Memory B cell (primary cell): Measurements from ENCODE around the gene FABP6.
"Not testable (repeated sequence)": the region's sequence is repeated elsewhere in the genome, so short reads cannot be mapped to it uniquely, and the experiment has no call there.

Source experiments
- ATAC-seq: fragments of 150-1000 bp; cut with Tn5 transposase; 2 replicates; pipeline ENCODE4 v1.10.0; 2021; ENCODE audit warnings: low read depth, mild to moderate bottlenecking, moderate library complexity
- DNase-seq, 2 donors: peaks; one replicate each; pipeline ENCODE4 v3.0.0; 2022; ENCODE audit warnings: low spot score in 2 of 2
- H3K27ac Mint-ChIP-seq: one replicate; pipeline ENCODE4 v1.8.0; 2022; ENCODE audit warnings: mild to moderate bottlenecking, moderate library complexity, mixed read lengths
- H3K27me3 Mint-ChIP-seq: one replicate; pipeline ENCODE4 v1.8.0; 2022; ENCODE audit warnings: mixed read lengths
- H3K36me3 Mint-ChIP-seq: one replicate; pipeline ENCODE4 v1.8.0; 2022; ENCODE audit warnings: mild to moderate bottlenecking, mixed read lengths
- H3K4me1 Mint-ChIP-seq: one replicate; pipeline ENCODE4 v1.8.0; 2022; ENCODE audit warnings: mixed read lengths
- H3K4me3 Mint-ChIP-seq: one replicate; pipeline ENCODE4 v1.8.0; 2022; ENCODE audit warnings: mild to moderate bottlenecking, moderate library complexity, mixed read lengths
- H3K9me3 Mint-ChIP-seq: one replicate; pipeline ENCODE4 v1.8.0; 2022; ENCODE audit warnings: mixed read lengths

FABP6 gene

GRCh38 chr5:160229190-160229742, at the start of gene FABP6:
Gene FABP6, plus strand, starts transcription at chr5:160229506. Its CDS starts 52 bp downstream, at chr5:160229558.
- H3K36me3 Mint-ChIP-seq: no peaks in the 10 kb centered on the region
- no peaks in the 10 kb centered on the region for H3K4me1 Mint-ChIP-seq
- no peak for ATAC-seq
- H3K27me3 Mint-ChIP-seq: no peaks in the 10 kb centered on the region
- H3K27ac Mint-ChIP-seq: no peak within 1 kb of the TSS
- DNase-seq: no peak
- H3K4me3 Mint-ChIP-seq: no peak within 1 kb of the TSS
- no peaks in the 10 kb centered on the region for H3K9me3 Mint-ChIP-seq

GRCh38 chr5:160180931-160181330, 48.4 kb upstream of the FABP6 start:
- no peak overlapping the region for H3K4me3 Mint-ChIP-seq
- H3K4me1 Mint-ChIP-seq: peaks cover 6% of the 10 kb centered on the region
- DNase-seq: no peak
- no peak overlapping the region for H3K27ac Mint-ChIP-seq
- no peaks in the 10 kb centered on the region for H3K9me3 Mint-ChIP-seq
- H3K36me3 Mint-ChIP-seq: peaks cover 1% of the 10 kb centered on the region
- peaks cover 11% of the 10 kb centered on the region for H3K27me3 Mint-ChIP-seq
- no peak for ATAC-seq

- peaks cover 17% of the 10 kb centered on the region for H3K27me3 Mint-ChIP-seq
- DNase-seq (no peak), ATAC-seq (no peak)
- H3K9me3 Mint-ChIP-seq: peaks cover 6% of the 10 kb centered on the region
- H3K4me1 Mint-ChIP-seq: peaks cover 11% of the 10 kb centered on the region
- no peak overlapping the region for H3K27ac Mint-ChIP-seq
- no peak overlapping the region for H3K4me3 Mint-ChIP-seq
- peaks cover 8% of the 10 kb centered on the region for H3K36me3 Mint-ChIP-seq
These were observed 47.2 kb upstream of the FABP6 start for GRCh38 chr5:160181965-160182622.

- ATAC-seq (no peak), DNase-seq (no peak)
- H3K4me3 Mint-ChIP-seq: no peak overlapping the region
These were observed 46.2 kb upstream of the FABP6 start for GRCh38 chr5:160183075-160183474.

GRCh38 chr5:160185626-160186360, 43.5 kb upstream of the FABP6 start:
- peak overlapping the region; percentile 11 for H3K4me3 Mint-ChIP-seq
- peaks cover 22% of the 10 kb centered on the region for H3K27me3 Mint-ChIP-seq

More at GRCh38 chr5:160183075-160183474, 46.2 kb upstream of the FABP6 start:
- Mint-ChIP-seq H3K4me1 (peaks cover 11% of the 10 kb centered on the region), H3K9me3 (peaks cover 7% of the 10 kb centered on the region), H3K27ac (no peak overlapping the region), H3K36me3 (peaks cover 8% of the 10 kb centered on the region), H3K27me3 (peaks cover 17% of the 10 kb centered on the region)

GRCh38 chr5:160186480-160186879, 42.8 kb upstream of the FABP6 start:
- peaks cover 7% of the 10 kb centered on the region for H3K9me3 Mint-ChIP-seq
- no peak for ATAC-seq
- H3K27me3 Mint-ChIP-seq: peaks cover 24% of the 10 kb centered on the region
- H3K4me3 Mint-ChIP-seq: no peak overlapping the region
- peaks cover 11% of the 10 kb centered on the region for H3K4me1 Mint-ChIP-seq
- no peak overlapping the region for H3K27ac Mint-ChIP-seq
- DNase-seq: no peak
- peaks cover 8% of the 10 kb centered on the region for H3K36me3 Mint-ChIP-seq

More at GRCh38 chr5:160185626-160186360, 43.5 kb upstream of the FABP6 start:
- DNase-seq (no peak), ATAC-seq (no peak)
- Mint-ChIP-seq H3K36me3 (peaks cover 8% of the 10 kb centered on the region), H3K27ac (no peak overlapping the region), H3K9me3 (peaks cover 7% of the 10 kb centered on the region), H3K4me1 (peaks cover 11% of the 10 kb centered on the region)

- Mint-ChIP-seq H3K9me3 (peaks cover 7% of the 10 kb centered on the region), H3K27ac (no peak overlapping the region), H3K27me3 (peaks cover 24% of the 10 kb centered on the region), H3K4me3 (peak overlapping the region; percentile 18), H3K36me3 (peaks cover 8% of the 10 kb centered on the region), H3K4me1 (peaks cover 11% of the 10 kb centered on the region)
- DNase-seq (no peak), ATAC-seq (no peak)
These were observed 42.2 kb upstream of the FABP6 start for GRCh38 chr5:160187091-160187490.

GRCh38 chr5:160188141-160189015, 40.9 kb upstream of the FABP6 start:
- Mint-ChIP-seq H3K4me1 (peaks cover 13% of the 10 kb centered on the region), H3K27ac (no peak overlapping the region), H3K27me3 (peaks cover 24% of the 10 kb centered on the region), H3K9me3 (peaks cover 7% of the 10 kb centered on the region), H3K4me3 (peak overlapping the region; percentile 30), H3K36me3 (peaks cover 8% of the 10 kb centered on the region)
- ATAC-seq (no peak), DNase-seq (no peak)

GRCh38 chr5:160192424-160192823, 36.9 kb upstream of the FABP6 start:
- DNase-seq (no peak), ATAC-seq (no peak)
- Mint-ChIP-seq H3K36me3 (no peaks in the 10 kb centered on the region), H3K27me3 (peaks cover 16% of the 10 kb centered on the region), H3K9me3 (no peaks in the 10 kb centered on the region), H3K4me1 (peaks cover 2% of the 10 kb centered on the region), H3K4me3 (no peak overlapping the region), H3K27ac (no peak overlapping the region)

GRCh38 chr5:160193076-160193475, 36.2 kb upstream of the FABP6 start:
- DNase-seq, H3K9me3 Mint-ChIP-seq, H3K4me3 Mint-ChIP-seq, H3K4me1 Mint-ChIP-seq, H3K36me3 Mint-ChIP-seq, ATAC-seq, H3K27ac Mint-ChIP-seq: not testable (repeated sequence)
- peaks cover 21% of the 10 kb centered on the region for H3K27me3 Mint-ChIP-seq

- H3K9me3 Mint-ChIP-seq, H3K4me3 Mint-ChIP-seq, H3K36me3 Mint-ChIP-seq, H3K27ac Mint-ChIP-seq, DNase-seq, ATAC-seq, H3K4me1 Mint-ChIP-seq: not testable (repeated sequence)
- peaks cover 25% of the 10 kb centered on the region for H3K27me3 Mint-ChIP-seq
These were observed 35.5 kb upstream of the FABP6 start for GRCh38 chr5:160193790-160194189.

- no peak overlapping the region for H3K4me3 Mint-ChIP-seq
- H3K36me3 Mint-ChIP-seq: no peaks in the 10 kb centered on the region
- peaks cover 25% of the 10 kb centered on the region for H3K27me3 Mint-ChIP-seq
- ATAC-seq: no peak
- DNase-seq: no peak
- H3K27ac Mint-ChIP-seq: no peak overlapping the region
- H3K4me1 Mint-ChIP-seq: peaks cover 12% of the 10 kb centered on the region
- no peaks in the 10 kb centered on the region for H3K9me3 Mint-ChIP-seq
These were observed 31.8 kb upstream of the FABP6 start for GRCh38 chr5:160197341-160198144.

GRCh38 chr5:160198146-160198545, 31.2 kb upstream of the FABP6 start:
- DNase-seq: no peak
- peaks cover 10% of the 10 kb centered on the region for H3K4me1 Mint-ChIP-seq
- H3K36me3 Mint-ChIP-seq: no peaks in the 10 kb centered on the region
- no peak for ATAC-seq
- peaks cover 23% of the 10 kb centered on the region for H3K27me3 Mint-ChIP-seq
- no peaks in the 10 kb centered on the region for H3K9me3 Mint-ChIP-seq
- H3K4me3 Mint-ChIP-seq: no peak overlapping the region
- H3K27ac Mint-ChIP-seq: no peak overlapping the region
